ENCODE data around the gene ANLN. TPM values are rescaled to one million over a fixed set of nuclear protein-coding genes. Genes with fewer than 3 reads are reported as not detected.

The ANLN gene
- total RNA-seq, 1 experiment from 2014 or later: 78.9 TPM

GRCh38 chr7:36390199-36391090 lies 783 bp downstream of the ANLN start:
- no CpG with 5 or more reads among the region's 26 CpGs for WGBS (ENCODE audit: extremely low coverage, insufficient read length, low lambda C conversion rate)
- no peaks in the 10 kb centered on the region for H3K9me3 ChIP-seq (ENCODE audit: control insufficient read depth, low read depth, low read length)
- H3K23ac ChIP-seq (ENCODE audit: insufficient read length, low read depth, low read length): no peak overlapping the region
- peak overlapping the region; percentile 62 to 99 (median 92) for H3K27ac Mint-ChIP-seq
- peaks cover 9 to 15% (median 13%) of the 10 kb centered on the region in 3 experiments for H3K36me3 Mint-ChIP-seq (ENCODE audit: insufficient read depth in 1 of 3, low read depth in 3 of 3)
- H4K5ac ChIP-seq (ENCODE audit: insufficient read length, low read depth, low read length): no peak overlapping the region
- peak overlapping the region; percentile 70 for H2AFZ ChIP-seq (ENCODE audit: low read length)
- H3K4me1 ChIP-seq (ENCODE audit: insufficient read depth, low read length): peaks cover 3% of the 10 kb centered on the region
- peak; percentile 92 for DNase-seq
- H3K9ac ChIP-seq (ENCODE audit: extremely low read depth, insufficient read length, low read length): peak overlapping the region; percentile 73
- no peak overlapping the region for H3K4ac ChIP-seq (ENCODE audit: low read depth, low read length)
- peaks cover 2% of the 10 kb centered on the region; the same call in 1 of the 2 replicates for H3K27me3 Mint-ChIP-seq (ENCODE audit: low read depth)
- no peak overlapping the region for H2AK5ac ChIP-seq (ENCODE audit: insufficient read length, low read length)
- H2BK120ac ChIP-seq (ENCODE audit: low read depth, low read length, poor library complexity, severe bottlenecking): no peak overlapping the region
- no peak overlapping the region for H4K8ac ChIP-seq (replicated peaks; ENCODE audit: insufficient read length, low read depth, low read length)
- H3K79me1 ChIP-seq (ENCODE audit: insufficient read depth, low read depth, low read length, poor library complexity, severe bottlenecking): peaks cover 3% of the 10 kb centered on the region
- H3K18ac ChIP-seq (ENCODE audit: insufficient read length, low read depth, low read length): peak overlapping the region; percentile 83
- H2BK15ac ChIP-seq (ENCODE audit: low read depth, low read length): no peak overlapping the region
- no peaks in the 10 kb centered on the region for H4K20me1 ChIP-seq (ENCODE audit: control insufficient read depth, insufficient read depth, insufficient read length)
- peaks cover 8 to 11% of the 10 kb centered on the region in 2 experiments for H3K9me3 Mint-ChIP-seq
- peaks cover 32% of the 10 kb centered on the region; the same call in 1 of the 2 replicates for H3K79me2 ChIP-seq (ENCODE audit: insufficient read depth, low read length)
- no peak overlapping the region for H3K56ac ChIP-seq (ENCODE audit: insufficient read length, low read depth, low read length)
- H2BK20ac ChIP-seq (ENCODE audit: low read depth, low read length, poor library complexity, severe bottlenecking): no peak overlapping the region
- H3K23me2 ChIP-seq (ENCODE audit: insufficient read length, low read depth, low read length, poor library complexity, severe bottlenecking): no peaks in the 10 kb centered on the region
- H3K4me2 ChIP-seq (ENCODE audit: insufficient read depth, insufficient read length, low read length): peak overlapping the region; percentile 55
- H3K4me1 Mint-ChIP-seq: peaks cover 36 to 40% of the 10 kb centered on the region in 2 experiments
- peak overlapping the region; percentile 94 for H3K4me3 Mint-ChIP-seq
- H3K14ac ChIP-seq (ENCODE audit: insufficient read depth, low read length): peak overlapping the region; percentile 88; the same call in 1 of the 2 replicates
- no peak overlapping the region for H2BK12ac ChIP-seq (ENCODE audit: insufficient read length, low read depth, low read length)
- no peak overlapping the region for H4K91ac ChIP-seq (ENCODE audit: insufficient read length, low read depth, low read length)
- H3T11ph ChIP-seq (ENCODE audit: low read length): no peak overlapping the region
- no peaks in the 10 kb centered on the region for H3K27me3 ChIP-seq (ENCODE audit: insufficient read depth, low read length)
- no peak overlapping the region for H2BK5ac ChIP-seq (ENCODE audit: insufficient read length, low read length)
- no peak for TF ChIP-seq CTCF (conservative IDR thresholded peaks at IDR 0.05)
- H3K27ac ChIP-seq (ENCODE audit: insufficient read length, low read depth, low read length): peak overlapping the region; percentile 59

Measured in H9 (cell line).